Omental fat pad (tissue), 4 donors: ENCODE results near the gene DNASE1L2. TPM values are rescaled to one million over a fixed set of nuclear protein-coding genes. Genes with fewer than 3 reads are reported as not detected.

Source experiments
- ATAC-seq: fragments of 150-250 bp; one replicate; pipeline ENCODE4 v1.9.1; 2016; ENCODE audit warnings: mild to moderate bottlenecking, moderate library complexity; ENCODE audit not compliant: low FRiP score
- DNase-seq: peaks from one replicate; pipeline ENCODE4 v3.0.0-alpha.2; 2019; ENCODE audit warnings: low spot score
- CTCF ChIP-seq, 3 donors: fragments of 450-650 bp; IDR thresholded peaks; one replicate each; pipeline ENCODE4 v1.5.1; 2016 to 2017; ENCODE audit warnings: antibody characterized with exemption in 3 of 3, mild to moderate bottlenecking in 3 of 3, moderate library complexity in 2 of 3
- total RNA-seq, 4 donors: library from RNA; depleted of rRNA; stranded (reverse); fragments of >200 nt; gene quantifications; one replicate each; pipeline ENCODE4 v1.1.0, GENCODE V29; 2016

The DNASE1L2 gene
- total RNA-seq, 4 donors from 2014 or later: 0.63 to 0.93 (median 0.84) TPM; not detected in 1

GRCh38 chr16:2243031-2243528 is 6.8 kb downstream of the DNASE1L2 start:
- ATAC-seq (no peak), DNase-seq (no peak)
- TF ChIP-seq CTCF (IDR thresholded peaks at IDR 0.05): no peak

- DNase-seq (no peak), ATAC-seq (no peak)
- no peak for TF ChIP-seq CTCF (IDR thresholded peaks at IDR 0.05)
Measured at GRCh38 chr16:2243781-2244180, 7.5 kb downstream of the DNASE1L2 start.

GRCh38 chr16:2244301-2244700 is 8.1 kb downstream of the DNASE1L2 start:
- DNase-seq (no peak), ATAC-seq (no peak)
- TF ChIP-seq CTCF (IDR thresholded peaks at IDR 0.05): no peak

GRCh38 chr16:2244926-2245795 is 8.9 kb downstream of the DNASE1L2 start:
- ATAC-seq (no peak), DNase-seq (no peak)
- TF ChIP-seq CTCF (IDR thresholded peaks at IDR 0.05): no peak

GRCh38 chr16:2246301-2246885 is 10.1 kb downstream of the DNASE1L2 start:
- DNase-seq: no peak

GRCh38 chr16:2250652-2251295 is 14.5 kb downstream of the DNASE1L2 start:
- no peak for TF ChIP-seq CTCF (IDR thresholded peaks at IDR 0.05)
- DNase-seq (no peak), ATAC-seq (peak; percentile 31)

More at GRCh38 chr16:2246301-2246885, 10.1 kb downstream of the DNASE1L2 start:
- ATAC-seq: no peak
- TF ChIP-seq CTCF (IDR thresholded peaks at IDR 0.05): no peak
